CD4-positive, alpha-beta T cell treated with Interleukin-1 beta for 1 hour (primary cell): Measurements from ENCODE around the gene WASL.
"Not testable (repeated sequence)": the region's sequence is repeated elsewhere in the genome, so short reads cannot be mapped to it uniquely, and the experiment has no call there.

ENCODE experiments used
- DNase-seq, 2 donors: peaks; one replicate each; pipeline ENCODE4 v3.0.0-alpha.2; 2020 to 2022

Gene WASL

DNA sequence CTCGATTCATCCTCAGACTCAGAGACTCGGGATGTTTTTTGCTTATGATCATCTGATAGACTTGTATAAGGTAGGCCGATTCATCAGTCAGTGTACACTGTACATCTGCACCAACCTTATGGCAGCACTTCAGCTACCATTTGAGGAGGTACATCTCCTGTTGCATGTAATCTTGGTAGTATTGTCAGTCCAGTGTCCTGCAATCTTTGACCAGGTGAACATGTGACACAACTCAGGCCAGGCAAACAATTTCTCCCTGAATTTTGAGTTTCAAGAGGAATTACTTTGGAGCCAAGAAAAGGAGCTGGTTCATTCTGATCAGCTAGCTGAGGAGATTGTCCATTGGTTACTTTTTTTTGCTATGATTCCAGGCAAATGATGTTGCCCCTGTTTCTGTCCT lies 19.7 kb upstream of the WASL start:
- no peak for DNase-seq

DNA sequence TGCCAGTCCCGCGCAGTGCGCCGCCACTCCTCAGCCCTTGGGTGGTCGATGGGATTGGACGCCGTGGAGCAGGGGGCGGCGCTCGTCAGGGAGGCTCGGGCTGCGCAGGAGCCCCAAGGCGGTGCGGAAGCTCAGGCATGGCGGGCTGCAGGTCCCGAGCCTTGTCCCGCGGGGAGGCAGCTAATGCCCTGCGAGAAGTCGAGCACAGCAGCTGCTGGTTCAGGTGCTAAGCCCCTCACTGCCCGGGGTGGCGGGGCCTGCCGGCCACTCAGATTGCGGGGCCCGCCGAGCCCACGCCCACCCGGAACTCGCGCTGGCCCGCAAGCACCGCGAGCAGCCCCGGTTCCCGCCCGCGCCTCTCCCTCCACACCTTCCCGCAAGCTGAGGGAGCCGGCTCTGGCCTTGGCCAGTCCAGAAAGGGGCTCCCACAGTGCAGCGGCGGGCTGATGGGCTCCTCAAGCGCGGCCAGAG lies 14.4 kb upstream of the WASL start:
- DNase-seq: no peak

DNA sequence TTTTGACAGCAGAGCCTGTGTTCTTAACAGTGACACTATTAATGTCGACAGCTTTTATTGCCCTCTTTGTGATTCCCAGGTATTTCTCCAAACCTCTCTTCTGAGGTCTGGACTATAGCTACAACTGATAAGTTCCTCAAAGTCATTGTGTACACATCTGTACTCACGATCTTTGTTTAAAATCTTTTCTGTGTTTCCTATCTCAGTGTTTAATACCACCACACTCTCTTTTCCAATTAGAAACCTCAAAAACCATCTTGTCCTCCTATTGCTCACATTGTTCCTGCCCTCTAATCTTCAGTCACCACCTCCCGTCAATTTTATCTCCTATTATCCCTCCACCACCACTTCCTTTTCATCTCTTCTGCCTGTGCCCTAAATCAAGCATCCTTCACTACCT lies 12.9 kb upstream of the WASL start:
- no peak for DNase-seq

DNA sequence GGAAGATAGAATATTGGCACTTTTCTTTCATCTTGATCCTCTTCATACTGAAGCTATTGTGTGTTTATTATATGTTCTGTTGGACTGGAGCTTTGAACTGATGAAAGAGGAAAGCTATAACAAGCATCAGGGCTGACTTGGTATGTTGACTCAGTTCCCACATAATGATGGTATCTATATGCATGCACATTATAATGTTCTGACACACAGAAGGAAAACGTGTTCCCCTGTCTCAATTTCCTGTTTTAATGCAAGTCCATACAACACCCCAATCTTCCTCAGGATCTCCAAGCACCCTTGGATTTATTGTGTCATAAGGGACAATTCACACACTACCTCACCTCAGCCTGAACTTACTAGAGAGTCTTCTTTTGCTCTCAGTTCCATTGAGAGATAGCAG lies 8.3 kb upstream of the WASL start:
- DNase-seq: no peak

DNA sequence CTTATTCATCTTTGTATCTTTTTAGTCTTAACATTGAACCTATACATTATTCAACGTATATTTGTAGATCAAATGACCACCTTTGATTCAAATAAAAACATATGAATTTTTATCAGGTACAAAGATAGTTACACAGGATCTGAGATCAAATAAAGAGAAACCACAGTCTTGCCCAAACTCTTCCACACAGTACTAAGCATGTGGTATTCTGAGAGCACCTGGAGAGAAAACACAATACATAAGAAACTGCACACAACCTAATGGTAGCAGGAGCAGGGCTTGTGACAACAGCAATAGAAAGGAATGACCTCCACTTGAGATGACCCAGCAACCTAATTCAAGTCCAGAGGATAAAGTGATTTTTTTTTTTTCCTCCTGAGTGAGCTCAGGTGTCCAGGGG lies 6.5 kb upstream of the WASL start:
- DNase-seq: no peak

DNA sequence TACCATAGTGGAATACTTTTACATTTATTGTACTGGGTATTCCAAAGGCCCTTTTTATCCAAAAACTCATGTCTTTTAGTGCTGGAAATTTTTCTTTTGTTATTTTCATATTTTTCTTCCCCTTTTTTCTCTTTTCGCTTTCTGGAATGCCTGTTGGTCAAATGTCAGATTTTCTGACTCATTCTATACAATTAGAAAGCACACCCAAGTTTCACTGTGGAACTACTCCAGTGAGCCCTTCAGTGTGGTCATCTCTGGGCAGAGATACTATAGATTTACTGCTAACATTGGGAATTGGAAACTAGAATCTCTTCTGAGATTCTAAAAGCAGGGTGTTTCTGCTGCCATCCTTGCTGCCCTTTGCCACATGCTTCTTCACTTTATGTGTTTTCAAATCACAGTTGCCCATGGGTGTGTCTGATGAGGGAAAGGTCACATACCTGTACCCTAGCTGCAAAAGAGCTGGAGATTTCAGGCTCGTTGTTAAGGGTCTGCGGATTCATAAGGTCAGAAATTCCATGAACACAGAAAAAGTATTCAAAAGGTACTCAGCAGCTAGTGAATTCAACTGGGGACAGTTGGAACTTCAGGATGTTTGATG lies 5.6 kb upstream of the WASL start:
- no peak for DNase-seq

DNA sequence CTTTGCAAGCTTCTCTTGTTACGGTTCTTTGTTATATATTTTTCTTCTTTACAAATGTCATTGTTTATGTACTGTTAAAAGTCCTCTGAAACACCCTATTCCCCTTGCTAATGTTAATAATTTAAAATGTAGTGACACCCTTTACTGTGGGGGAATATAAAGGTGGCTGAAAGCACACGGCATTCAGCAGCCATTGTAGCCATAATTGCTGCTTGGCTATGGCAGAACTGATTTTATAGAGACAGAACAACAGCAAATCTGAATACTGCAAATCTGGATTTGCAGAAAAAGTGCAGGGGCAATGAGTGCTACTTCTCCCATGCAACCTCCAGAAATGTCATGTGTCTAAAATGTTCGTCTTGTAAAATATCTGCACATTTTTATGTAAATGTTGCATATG lies 3.7 kb upstream of the WASL start:
- DNase-seq: no peak

DNA sequence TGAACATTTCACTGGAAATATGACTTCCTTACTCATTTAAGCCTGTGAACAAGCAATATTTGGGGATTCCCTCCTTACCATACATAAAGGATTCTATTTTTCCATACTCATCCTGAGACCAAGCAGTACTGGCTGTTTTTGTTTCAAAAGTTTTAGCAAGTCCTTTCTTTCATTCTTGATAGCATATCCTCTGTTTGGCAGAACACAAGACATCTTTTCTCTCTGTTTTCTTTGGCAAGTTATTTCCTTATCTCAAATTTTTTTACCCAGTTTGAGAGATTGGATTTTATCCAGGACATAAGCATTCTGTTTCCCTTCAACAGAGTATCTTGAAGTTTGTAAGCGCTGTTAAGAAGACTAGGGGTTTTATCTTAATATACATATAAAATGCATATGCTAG lies 3.0 kb upstream of the WASL start:
- DNase-seq: no peak

DNA sequence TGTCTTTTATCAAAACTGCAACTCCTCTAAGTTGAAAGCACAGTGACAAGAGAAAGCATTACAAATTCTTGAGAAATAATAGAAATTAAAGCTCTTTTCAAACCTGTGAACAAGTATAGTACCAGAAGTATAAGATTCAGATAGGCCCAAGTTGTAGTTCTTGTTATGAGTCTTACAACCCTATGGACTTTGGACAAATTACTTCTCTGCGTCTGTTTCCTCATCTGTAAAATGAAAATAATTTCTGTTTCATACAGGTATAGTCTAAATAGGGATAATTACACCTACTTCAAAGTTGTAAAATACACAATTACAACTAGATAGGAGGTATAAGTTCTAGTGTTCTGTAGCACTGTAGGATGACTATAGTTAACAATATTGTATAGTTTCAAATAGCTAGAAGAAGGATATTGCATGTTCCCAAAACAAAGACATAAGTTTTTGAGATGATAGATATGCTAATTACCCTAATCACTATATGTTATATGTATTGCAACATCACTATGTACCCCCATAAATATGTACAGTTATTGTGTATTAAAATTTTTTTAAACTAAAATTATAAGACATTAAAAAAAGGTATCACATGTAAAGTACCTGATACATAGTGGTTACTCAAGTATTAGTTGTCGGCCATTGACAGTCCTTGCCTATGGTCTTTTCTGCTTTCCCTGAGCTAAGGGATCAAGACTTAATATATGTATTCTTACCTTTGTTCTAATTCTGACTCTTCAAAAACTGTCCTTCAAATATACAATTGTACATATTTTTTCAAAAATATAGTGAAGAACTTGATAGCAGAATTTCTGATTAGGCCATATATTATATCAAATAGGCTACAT lies 1.8 kb upstream of the WASL start:
- no peak for DNase-seq

DNA sequence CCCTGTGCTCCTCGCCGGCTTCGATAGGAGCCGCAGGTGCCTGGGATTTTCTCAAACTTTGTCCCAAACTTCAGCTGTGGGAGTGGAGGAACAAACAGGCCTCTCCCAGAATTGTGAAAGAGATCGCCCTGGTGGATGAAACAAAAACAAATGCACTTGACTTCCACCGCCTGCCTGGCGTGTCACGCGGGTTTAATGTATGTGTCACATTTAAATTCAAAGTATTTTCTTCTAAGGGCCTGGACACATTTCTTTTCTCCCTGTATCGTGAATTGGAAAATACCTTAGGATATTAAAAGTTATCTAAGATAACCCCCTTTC lies 694 bp upstream of the WASL start:
- peak in 1 of 2 donors; percentile 35 for DNase-seq

DNA sequence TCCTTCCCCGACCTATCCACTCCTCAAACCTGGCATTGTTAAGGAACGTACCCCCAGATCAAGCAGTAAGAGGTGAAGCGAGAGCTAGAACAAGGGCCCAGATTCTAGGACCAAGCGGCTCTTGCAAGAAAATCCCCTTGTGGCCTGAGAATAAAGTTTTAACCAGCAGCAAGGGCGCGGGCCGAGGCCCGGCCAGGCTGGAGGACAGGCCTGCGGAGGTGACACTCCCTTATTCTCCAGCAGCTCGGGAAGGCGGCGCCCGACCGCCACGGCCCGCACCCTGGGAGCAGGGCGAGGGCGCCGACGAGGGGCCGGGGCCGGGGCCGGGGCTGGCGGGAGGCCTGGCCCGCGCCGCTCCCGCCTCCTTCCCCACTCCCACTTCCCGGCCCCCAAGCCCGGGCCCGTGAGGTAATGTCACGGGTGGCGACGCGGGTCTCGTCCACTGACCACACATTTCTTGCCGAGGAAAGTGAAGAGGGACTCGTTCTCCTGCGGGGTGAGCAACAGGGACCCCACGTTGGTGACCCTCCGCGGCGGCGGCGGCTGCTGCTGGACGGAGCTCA lies 551 bp downstream of the WASL start:
- DNase-seq: peak; percentile 10 to 30

DNA sequence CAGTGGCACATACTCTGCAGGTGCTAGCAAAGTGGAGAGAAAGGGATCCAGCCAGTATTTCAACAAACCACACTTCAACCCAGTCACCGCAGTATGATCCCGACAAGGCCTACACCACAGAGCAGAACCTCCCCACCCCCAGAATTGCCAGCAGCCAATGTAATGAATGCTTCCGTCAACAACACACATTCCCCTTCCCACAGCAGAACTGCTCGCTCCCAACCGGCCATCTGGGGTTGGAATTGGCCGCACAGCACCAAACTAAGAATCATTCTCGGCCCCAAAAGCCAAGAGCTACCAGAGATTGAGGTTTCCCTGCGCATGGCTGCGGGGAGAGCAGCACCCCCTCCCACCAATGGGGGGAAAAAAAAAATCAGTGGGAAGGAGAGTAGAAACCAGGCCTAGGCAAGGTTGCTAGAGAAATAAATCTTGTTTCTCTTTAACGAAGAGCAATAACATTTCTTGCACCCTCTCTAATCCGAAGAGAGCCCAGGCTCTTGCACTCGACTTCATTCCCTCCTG lies 1.1 kb downstream of the WASL start:
- peak; percentile 7 to 29 for DNase-seq

DNA sequence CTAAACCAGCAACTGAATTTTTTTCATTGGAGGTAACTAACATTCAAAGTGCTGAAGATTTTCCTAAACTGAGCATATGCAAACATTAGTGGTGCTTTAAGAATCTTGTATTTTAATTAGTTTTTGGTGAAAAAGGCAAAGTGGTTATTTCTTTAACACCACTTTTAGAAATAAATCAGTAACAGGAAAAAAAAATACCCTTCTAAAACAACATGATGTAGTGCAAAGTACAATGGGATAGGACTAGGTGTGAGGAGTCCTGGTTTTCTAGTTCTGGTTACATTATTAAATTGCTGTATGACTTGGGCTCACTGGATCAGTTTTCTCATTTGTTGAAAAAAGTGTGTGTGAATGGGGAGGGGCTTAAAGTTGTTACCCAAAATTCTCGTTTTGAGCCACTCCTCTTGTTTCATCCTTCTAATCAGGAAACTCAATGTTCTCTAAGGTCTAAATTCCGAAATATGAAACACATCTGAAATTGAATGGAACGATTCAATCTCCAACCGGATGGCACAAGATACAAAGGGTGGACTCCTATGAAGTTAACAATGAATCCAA lies 1.8 kb downstream of the WASL start:
- peak in 1 of 2 donors; percentile 16 for DNase-seq

DNA sequence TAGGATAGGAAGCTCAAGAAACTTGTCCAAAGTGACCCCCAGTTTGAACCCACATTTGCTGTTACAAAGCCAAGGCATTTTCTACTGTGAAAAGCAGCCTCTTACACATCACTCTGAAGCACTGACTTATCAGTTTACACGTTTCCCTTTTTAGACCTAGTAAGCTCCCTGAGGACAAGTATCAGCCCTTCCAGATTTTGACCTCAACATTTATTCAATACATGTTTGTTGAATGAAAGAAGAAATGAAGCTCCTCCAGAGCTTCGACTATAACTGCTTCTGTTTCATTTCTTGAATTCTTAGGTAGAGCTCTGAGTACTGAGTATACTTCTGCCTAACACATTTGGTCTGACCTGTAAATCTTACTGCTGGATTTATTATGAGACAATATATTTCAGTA lies 2.7 kb downstream of the WASL start:
- DNase-seq: no peak

DNA sequence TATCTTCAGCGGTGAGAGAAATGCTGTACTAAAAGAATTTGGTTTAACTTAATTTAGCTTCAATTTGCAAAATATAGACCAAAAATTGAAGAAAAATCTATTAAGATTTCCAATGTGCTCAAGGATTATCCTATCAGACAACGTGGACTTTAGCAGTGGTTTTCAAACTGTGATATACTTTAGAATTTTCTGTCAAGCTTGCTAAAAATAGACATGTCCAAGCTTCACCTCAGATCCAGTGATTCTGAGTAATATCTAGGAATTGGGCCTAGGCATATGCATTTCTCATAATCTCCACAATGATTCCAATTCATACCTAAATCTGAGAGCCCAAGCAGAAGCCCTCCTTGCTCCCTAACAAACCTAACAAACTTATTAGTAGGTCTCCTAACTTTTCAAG lies 3.4 kb downstream of the WASL start:
- DNase-seq: no peak

DNA sequence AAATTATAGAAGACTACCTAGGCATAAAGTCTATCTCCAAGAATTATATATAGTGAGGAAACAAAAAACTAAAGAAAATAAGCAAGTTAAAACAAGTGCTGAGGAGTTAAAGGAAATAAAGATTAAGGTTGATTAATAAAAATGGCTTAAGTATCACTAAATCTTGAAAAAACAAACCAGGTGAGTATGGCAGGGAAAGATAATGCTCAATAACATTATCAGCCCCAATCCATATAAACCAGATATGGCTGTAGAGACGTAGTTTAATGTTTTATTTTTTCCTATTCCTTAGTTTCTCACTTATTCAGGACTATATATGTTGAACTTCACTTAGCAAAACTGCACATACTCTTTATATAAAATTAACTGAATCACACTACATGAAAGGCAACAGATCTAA lies 4.4 kb downstream of the WASL start:
- DNase-seq: no peak

DNA sequence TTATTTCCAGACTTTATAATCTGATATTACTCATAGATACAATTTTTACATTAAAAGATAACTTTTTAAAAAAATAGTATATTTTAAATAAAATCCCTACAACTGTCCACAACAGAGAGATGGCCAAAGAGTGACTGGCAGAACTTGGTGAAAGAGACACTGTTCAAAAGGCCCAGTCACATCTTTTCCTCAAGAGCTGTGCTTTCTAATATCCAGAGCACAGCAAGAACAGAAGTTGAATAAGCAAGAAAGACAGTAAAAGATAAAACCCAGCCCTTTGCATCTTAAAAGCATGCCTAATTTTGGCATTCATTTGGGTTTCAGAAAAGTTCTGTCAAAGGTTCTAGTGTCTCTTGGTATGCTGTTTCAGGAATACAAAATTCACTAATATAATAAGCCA lies 6.9 kb downstream of the WASL start:
- DNase-seq: no peak

DNA sequence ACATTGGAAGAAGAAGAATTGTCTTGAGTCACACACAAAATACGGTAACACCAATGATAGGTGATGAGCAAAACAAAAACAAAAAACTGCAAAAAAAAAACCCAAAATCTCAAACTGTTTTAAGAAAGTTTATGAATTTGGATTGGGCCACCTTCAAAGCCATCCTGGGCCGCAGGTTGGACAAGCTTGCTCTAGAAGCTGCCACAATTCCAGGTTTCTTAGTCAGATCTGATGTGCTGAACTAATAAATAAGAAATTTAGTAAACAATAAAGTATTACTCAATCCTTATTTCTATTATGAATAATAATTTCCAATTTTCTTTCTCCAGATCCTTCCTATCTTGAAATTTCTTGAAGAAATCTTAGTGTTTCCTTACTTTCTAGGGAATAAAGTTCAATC lies 10.0 kb downstream of the WASL start:
- DNase-seq: no peak

DNA sequence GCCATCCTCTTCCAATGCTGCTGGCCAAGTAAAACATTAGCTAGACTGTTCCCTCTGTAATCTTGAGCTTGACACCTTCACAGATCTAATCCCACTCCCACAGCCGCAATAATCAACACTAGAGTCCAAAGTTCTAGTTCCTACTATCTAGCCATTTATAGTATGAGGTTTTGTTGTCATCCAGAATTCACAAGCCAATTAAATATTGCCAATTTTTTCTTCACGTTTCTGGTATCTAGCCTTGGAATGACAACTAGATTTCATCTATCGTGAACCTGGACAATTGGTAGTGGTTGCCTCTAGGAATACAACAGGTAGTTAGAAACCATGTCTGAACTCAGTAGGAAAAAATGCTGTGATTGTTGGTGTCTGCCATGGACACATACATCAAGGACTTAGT lies 10.4 kb downstream of the WASL start:
- DNase-seq: no peak

DNA sequence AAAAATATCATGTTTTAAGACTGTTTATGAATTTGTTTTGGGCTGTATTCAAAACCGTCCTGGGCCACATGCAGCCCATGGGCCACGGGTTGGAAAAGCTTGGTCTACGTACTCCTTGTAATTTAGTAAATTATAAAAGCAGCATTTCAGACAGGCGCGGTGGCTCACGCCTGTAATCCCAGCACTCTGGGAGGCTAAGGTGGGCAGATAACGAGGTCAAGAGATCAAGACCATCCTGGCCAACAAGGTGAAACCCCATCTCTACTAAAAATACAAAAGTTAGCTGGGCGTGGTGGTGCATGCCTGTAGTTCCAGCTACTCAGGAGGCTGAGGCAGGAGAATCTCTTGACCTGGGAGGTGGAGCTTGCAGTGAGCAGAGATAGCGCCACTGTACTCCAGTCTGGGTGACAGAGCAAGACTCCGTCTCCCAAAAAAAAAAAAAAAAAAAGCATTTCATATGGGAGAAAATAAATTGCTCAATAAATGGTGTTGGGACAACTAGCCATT lies 11.6 kb downstream of the WASL start:
- not testable (repeated sequence) for DNase-seq

DNA sequence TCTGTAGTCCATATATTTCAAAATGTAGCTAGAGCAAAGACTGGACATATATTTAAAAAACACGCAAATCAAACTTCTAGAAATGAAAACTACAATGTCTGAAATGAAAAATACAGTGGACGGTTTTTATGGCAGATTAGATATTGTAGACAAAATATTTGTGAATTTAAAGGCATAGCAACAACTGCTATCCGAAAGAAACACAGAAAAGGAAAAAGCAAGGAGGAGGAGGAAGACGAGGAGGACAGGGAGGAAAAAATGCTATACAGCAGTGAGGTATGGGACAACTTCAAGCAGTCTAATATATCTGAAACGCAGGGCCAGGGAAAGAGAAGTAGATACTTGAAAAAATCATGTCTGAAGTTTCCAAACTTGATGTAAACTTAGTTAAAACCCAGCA lies 13.3 kb downstream of the WASL start:
- no peak for DNase-seq

DNA sequence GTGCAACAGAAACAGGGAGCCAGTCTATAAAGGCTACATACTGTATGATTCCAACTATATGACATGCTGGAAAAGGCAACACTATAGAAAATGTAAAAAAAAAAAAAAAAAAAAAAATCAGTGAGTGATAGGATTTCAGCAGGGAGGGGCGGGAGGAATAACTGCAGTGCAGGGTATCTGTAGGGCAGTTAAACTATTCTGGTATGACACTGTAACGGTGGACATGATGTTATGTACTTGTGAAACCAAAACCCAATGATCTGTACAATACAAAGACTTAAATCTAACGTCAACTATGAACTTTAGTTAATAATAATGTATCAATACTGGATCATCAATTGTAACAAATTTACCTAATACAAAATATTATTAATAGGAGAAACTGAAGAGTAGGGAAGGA lies 14.3 kb downstream of the WASL start:
- DNase-seq: no peak

DNA sequence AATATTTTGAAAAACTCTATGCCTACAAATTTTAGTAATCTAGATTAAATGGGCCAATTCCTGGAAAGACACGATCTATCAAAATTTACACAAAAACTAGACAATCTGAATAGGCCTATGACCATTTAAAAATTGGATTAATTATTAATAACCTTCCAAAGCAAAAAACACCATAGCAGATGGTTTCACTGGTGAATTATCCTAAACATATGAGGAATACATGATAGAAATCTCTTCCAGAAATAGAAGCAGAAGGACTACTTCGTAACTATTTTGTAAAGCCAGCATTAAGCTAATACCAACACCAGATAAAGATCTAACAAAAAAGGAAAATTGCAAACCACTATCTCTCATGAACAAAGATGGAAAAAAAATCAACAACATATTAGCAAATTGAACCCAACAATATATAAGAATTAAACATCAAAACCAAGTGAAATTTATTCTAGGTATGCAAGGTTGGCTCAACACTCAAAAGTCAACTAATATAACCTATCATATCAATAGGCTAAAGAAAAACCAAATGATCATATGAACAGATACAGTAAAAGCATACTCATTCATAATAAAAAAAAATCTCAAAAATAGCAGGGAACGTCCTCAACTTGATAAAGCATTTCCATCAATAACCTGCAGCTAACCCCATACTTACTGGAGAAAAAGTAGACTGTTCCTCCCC lies 16.3 kb downstream of the WASL start:
- DNase-seq: no peak
